Colonic mucosa (tissue), 4 donors: ENCODE measurements around the gene THEMIS. TPM values are rescaled to one million over a fixed set of nuclear protein-coding genes. Genes with fewer than 3 reads are reported as not detected.

ENCODE experiments used
- DNase-seq: peaks from one replicate; pipeline ENCODE4 v3.0.0-alpha.2; 2020
- H3K27ac ChIP-seq: fragments of 200-600 bp; one replicate; pipeline ENCODE4 v1.8.0; 2021
- H3K27me3 ChIP-seq: fragments of 200-600 bp; one replicate; pipeline ENCODE4 v1.8.0; 2021
- H3K36me3 ChIP-seq: fragments of 200-600 bp; one replicate; pipeline ENCODE4 v1.8.0; 2021
- H3K4me1 ChIP-seq: fragments of 200-600 bp; one replicate; pipeline ENCODE4 v1.8.0; 2021; ENCODE audit warnings: mild to moderate bottlenecking
- H3K4me3 ChIP-seq: fragments of 200-600 bp; one replicate; pipeline ENCODE4 v1.8.0; 2021
- H3K9ac ChIP-seq, 2 donors: one replicate each; pipeline ENCODE4 v1.7.0; 2013; ENCODE audit warnings: control low read depth in 2 of 2, low read depth in 2 of 2, low read length in 2 of 2
- H3K9me3 ChIP-seq: fragments of 200-600 bp; one replicate; pipeline ENCODE4 v1.8.0; 2021
- CTCF ChIP-seq: fragments of 200-600 bp; IDR thresholded peaks from one replicate; pipeline ENCODE4 v1.8.0; 2022; ENCODE audit warnings: antibody characterized with exemption, mild to moderate bottlenecking
- intact Hi-C: fragments of 100-400 bp; cut with DNase I; formaldehyde crosslinking; loops from one replicate; pipeline ENCODE4 v1.14.1; 2022
- total RNA-seq, 2 donors: library from RNA; stranded (reverse); fragmentation: NEBNext Ultra II Directional in 1 of 2; extraction: Animal tissue kit (Norgen Biotek cat#: 25700) in 1 of 2; gene quantifications; one replicate each; pipeline ENCODE4 v1.2.1, GENCODE V29; 2021
- donor health status: healthy.
- donor health status: DM: no; HTN: no; CAD: no.
- donor health status: DM: no; HTN: no; CAD: no.

The THEMIS gene
- total RNA-seq, 2 donors from 2014 or later = 0.96 TPM

- H3K27ac ChIP-seq = no peak overlapping the region
- H3K36me3 ChIP-seq = no peaks in the 10 kb centered on the region
- H3K9ac ChIP-seq = no peak overlapping the region
- TF ChIP-seq CTCF = no peak
- intact Hi-C loops = no loop called here
- no peaks in the 10 kb centered on the region for H3K27me3 ChIP-seq
- H3K4me3 ChIP-seq = no peak overlapping the region
- H3K9me3 ChIP-seq = no peaks in the 10 kb centered on the region
- no peak for DNase-seq
- H3K4me1 ChIP-seq = no peaks in the 10 kb centered on the region
Measured at GRCh38 chr6:127897484-127897883, 3.4 kb downstream of the THEMIS start.

GRCh38 chr6:127894051-127894450, 6.8 kb downstream of the THEMIS start:
- H3K4me3 ChIP-seq = no peak overlapping the region
- no peak overlapping the region for H3K27ac ChIP-seq
- no peak for TF ChIP-seq CTCF
- H3K9me3 ChIP-seq = no peaks in the 10 kb centered on the region
- H3K36me3 ChIP-seq = no peaks in the 10 kb centered on the region
- H3K4me1 ChIP-seq = no peaks in the 10 kb centered on the region
- H3K9ac ChIP-seq = no peak overlapping the region
- intact Hi-C loops = no loop called here
- no peaks in the 10 kb centered on the region for H3K27me3 ChIP-seq
- DNase-seq = no peak

- no peak overlapping the region for H3K4me3 ChIP-seq
- H3K27me3 ChIP-seq = no peaks in the 10 kb centered on the region
- DNase-seq = no peak
- no peaks in the 10 kb centered on the region for H3K9me3 ChIP-seq
- no peak for TF ChIP-seq CTCF
- H3K9ac ChIP-seq = no peak overlapping the region
- H3K4me1 ChIP-seq = no peaks in the 10 kb centered on the region
- H3K36me3 ChIP-seq = no peaks in the 10 kb centered on the region
- no peak overlapping the region for H3K27ac ChIP-seq
- intact Hi-C loops = no loop called here
Measured at GRCh38 chr6:127893541-127893940, 7.3 kb downstream of the THEMIS start.

GRCh38 chr6:127891731-127892326, 9.0 kb downstream of the THEMIS start:
- no peak for TF ChIP-seq CTCF
- no peaks in the 10 kb centered on the region for H3K9me3 ChIP-seq
- intact Hi-C loops = no loop called here
- no peak overlapping the region for H3K4me3 ChIP-seq
- no peaks in the 10 kb centered on the region for H3K4me1 ChIP-seq
- H3K36me3 ChIP-seq = no peaks in the 10 kb centered on the region
- no peak overlapping the region for H3K9ac ChIP-seq
- no peak for DNase-seq
- no peak overlapping the region for H3K27ac ChIP-seq
- no peaks in the 10 kb centered on the region for H3K27me3 ChIP-seq

GRCh38 chr6:127886603-127887002, 14.3 kb downstream of the THEMIS start:
- intact Hi-C loops = no loop called here
- TF ChIP-seq CTCF = no peak
- H3K4me1 ChIP-seq = no peaks in the 10 kb centered on the region
- no peak overlapping the region for H3K4me3 ChIP-seq
- H3K36me3 ChIP-seq = no peaks in the 10 kb centered on the region
- no peaks in the 10 kb centered on the region for H3K27me3 ChIP-seq
- no peak overlapping the region for H3K9ac ChIP-seq
- H3K9me3 ChIP-seq = no peaks in the 10 kb centered on the region
- no peak overlapping the region for H3K27ac ChIP-seq
- DNase-seq = no peak
